Calu3 (cell line): ENCODE results near the gene IFITM1. TPM values are rescaled to one million over a fixed set of nuclear protein-coding genes. Genes with fewer than 3 reads are reported as not detected.

Experiments used
- BruUV-seq: library from RNA; stranded (reverse); fragments of 400-500 nt; replicated peaks from 2 replicates; lab custom pipeline; 2021; lab: Mats Ljungman, UMichigan
- CTCF ChIA-PET: fragments of 300-600 bp; sonication (Branson Sonifier 250); formaldehyde crosslinking; loops from one replicate; lab custom pipeline; 2022; ENCODE audit warnings: antibody characterized with exemption; lab: Charles Lee
- DNase-seq: peaks from one replicate; pipeline ENCODE4 v3.0.0; 2022
- H3K27ac Mint-ChIP-seq: one replicate; pipeline ENCODE4 v1.8.0; 2022; ENCODE audit warnings: mixed read lengths; ENCODE audit not compliant: unreplicated experiment
- H3K27me3 Mint-ChIP-seq: one replicate; pipeline ENCODE4 v1.8.0; 2022; ENCODE audit warnings: mixed read lengths; ENCODE audit not compliant: unreplicated experiment
- H3K36me3 Mint-ChIP-seq: one replicate; pipeline ENCODE4 v1.8.0; 2022; ENCODE audit warnings: mild to moderate bottlenecking, moderate library complexity, mixed read lengths; ENCODE audit not compliant: insufficient read depth, unreplicated experiment
- H3K4me1 Mint-ChIP-seq: one replicate; pipeline ENCODE4 v1.8.0; 2022; ENCODE audit warnings: mild to moderate bottlenecking, low read depth, mixed read lengths; ENCODE audit not compliant: unreplicated experiment
- H3K4me3 Mint-ChIP-seq: one replicate; pipeline ENCODE4 v1.8.0; 2022; ENCODE audit warnings: mild to moderate bottlenecking, low read depth, moderate library complexity, mixed read lengths; ENCODE audit not compliant: unreplicated experiment
- H3K9me3 Mint-ChIP-seq: one replicate; pipeline ENCODE4 v1.8.0; 2022; ENCODE audit warnings: low read depth, mixed read lengths; ENCODE audit not compliant: unreplicated experiment
- CTCF ChIP-seq: fragments of 200-600 bp; IDR thresholded peaks from one replicate; pipeline ENCODE4 v1.8.0; 2022; ENCODE audit warnings: antibody characterized with exemption; ENCODE audit not compliant: unreplicated experiment
- intact Hi-C: fragments of 100-400 bp; cut with micrococcal nuclease; formaldehyde crosslinking; loops from one replicate; pipeline ENCODE4 v1.10.0; 2022; ENCODE audit not compliant: unreplicated experiment
- total RNA-seq: library from RNA; stranded (reverse); gene quantifications from 2 replicates; pipeline ENCODE4 v1.2.3, GENCODE V29; 2022

IFITM1 gene
- total RNA-seq, 1 experiment from 2014 or later, result 45.6 TPM

- no peak for DNase-seq
- Mint-ChIP-seq H3K27me3 (peaks cover 54% of the 10 kb centered on the region), H3K36me3 (no peaks in the 10 kb centered on the region), H3K27ac (no peak overlapping the region), H3K9me3 (no peaks in the 10 kb centered on the region), H3K4me3 (no peak overlapping the region), H3K4me1 (peaks cover 13% of the 10 kb centered on the region)
- CTCF ChIA-PET, result no interaction called here
- no TSS peak for BruUV-seq
- intact Hi-C loops, result no loop called here
- no peak for TF ChIP-seq CTCF
Measured at GRCh38 chr11:296171-297050, 17.4 kb upstream of the IFITM1 start.

- Mint-ChIP-seq H3K27ac (no peak overlapping the region), H3K9me3 (no peaks in the 10 kb centered on the region)
Measured at GRCh38 chr11:297051-297585, 16.7 kb upstream of the IFITM1 start.

GRCh38 chr11:297586-298405 lies 16.0 kb upstream of the IFITM1 start:
- DNase-seq, result no peak
- Mint-ChIP-seq H3K27ac (no peak overlapping the region), H3K4me1 (peaks cover 16% of the 10 kb centered on the region), H3K27me3 (peaks cover 60% of the 10 kb centered on the region), H3K4me3 (no peak overlapping the region), H3K9me3 (no peaks in the 10 kb centered on the region), H3K36me3 (no peaks in the 10 kb centered on the region)
- CTCF ChIA-PET, result no interaction called here
- intact Hi-C loops, result no loop called here
- no peak for TF ChIP-seq CTCF
- BruUV-seq, result no TSS peak

More at GRCh38 chr11:297051-297585, 16.7 kb upstream of the IFITM1 start:
- BruUV-seq, result no TSS peak
- TF ChIP-seq CTCF, result no peak
- Mint-ChIP-seq H3K4me3 (no peak overlapping the region), H3K36me3 (no peaks in the 10 kb centered on the region), H3K4me1 (peaks cover 13% of the 10 kb centered on the region), H3K27me3 (peaks cover 60% of the 10 kb centered on the region)
- intact Hi-C loops, result no loop called here
- CTCF ChIA-PET, result no interaction called here
- DNase-seq, result no peak

- CTCF ChIA-PET, result no interaction called here
- H3K27me3 Mint-ChIP-seq, result peaks cover 60% of the 10 kb centered on the region
- no peaks in the 10 kb centered on the region for H3K9me3 Mint-ChIP-seq
- DNase-seq, result no peak
- peaks cover 20% of the 10 kb centered on the region for H3K4me1 Mint-ChIP-seq
- no TSS peak for BruUV-seq
- H3K27ac Mint-ChIP-seq, result no peak overlapping the region
- no peak for TF ChIP-seq CTCF
- intact Hi-C loops, result no loop called here
- H3K36me3 Mint-ChIP-seq, result no peaks in the 10 kb centered on the region
- H3K4me3 Mint-ChIP-seq, result no peak overlapping the region
Measured at GRCh38 chr11:298406-299065, 15.3 kb upstream of the IFITM1 start.
